Left colon (tissue), 2 donors: ENCODE measurements around the gene MFAP4. TPM values are rescaled to one million over a fixed set of nuclear protein-coding genes. Genes with fewer than 3 reads are reported as not detected.
"Not testable (repeated sequence)": the region's sequence is repeated elsewhere in the genome, so short reads cannot be mapped to it uniquely, and the experiment has no call there.

Experiments
- ATAC-seq: fragments of 200-7000 bp; cut with Tn5 transposase; one replicate; pipeline ENCODE4 v1.9.1; 2020; ENCODE audit warnings: mild to moderate bottlenecking, moderate library complexity
- DNase-seq, 2 donors: peaks; one replicate each; pipeline ENCODE4 v3.0.0-alpha.2; 2020
- intact Hi-C, 2 donors: fragments of 100-400 bp; cut with DNase I in 1 of 2; cut with micrococcal nuclease in 1 of 2; formaldehyde crosslinking; loops; one replicate each; pipeline versions ENCODE4 v1.11.2 to v1.14.0; 2022; cut with DNase I, micrococcal nuclease
- total RNA-seq, 2 donors: library from RNA; stranded (reverse); fragmentation: NEBNext Ultra II Directional; extraction: Animal tissue kit (Norgen Biotek cat#: 25700); gene quantifications; one replicate each; pipeline ENCODE4 v1.2.1, GENCODE V29; 2021
- donor health status: DM: no; HTN: no; CAD: no.
- donor health status: DM: yes; HTN: yes; CAD: no.

MFAP4 gene
- total RNA-seq, 2 donors from 2014 or later, result 12.9 to 68.6 TPM

- ATAC-seq, result no peak
- intact Hi-C loops, result loop anchor here (2.0 to 10.0 kb wide), 3 partner anchors 51 to 401 kb away; partner anchors contain the start of gene RNF112 (in 1 of the 2)
Observed at GRCh38 chr17:19363460-19364035, 23.4 kb downstream of the MFAP4 start.

DNA sequence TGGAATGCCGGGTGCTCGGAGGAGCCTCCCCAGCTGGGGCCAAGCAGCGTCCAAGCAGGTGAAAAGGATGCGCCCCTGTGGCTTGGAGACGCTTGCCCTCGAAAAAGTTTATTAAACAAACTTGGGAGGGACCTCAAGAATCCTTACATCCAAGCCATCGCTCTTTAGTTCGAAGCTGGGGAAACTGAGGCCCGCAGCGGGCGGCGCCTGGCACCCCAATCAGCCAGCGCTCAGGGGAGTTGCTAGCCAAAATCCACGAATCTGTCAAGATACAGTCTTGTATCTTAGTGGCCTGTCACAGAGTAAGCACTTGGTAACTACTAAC lies 23.9 kb downstream of the MFAP4 start:
- ATAC-seq (no peak), DNase-seq (no peak)
- intact Hi-C loops, result loop anchor here (2.0 to 10.0 kb wide), 3 partner anchors 52 to 402 kb away; partner anchors contain the start of gene RNF112 (in 1 of the 2)

More at GRCh38 chr17:19363460-19364035, 23.4 kb downstream of the MFAP4 start:
- no peak for DNase-seq

DNA sequence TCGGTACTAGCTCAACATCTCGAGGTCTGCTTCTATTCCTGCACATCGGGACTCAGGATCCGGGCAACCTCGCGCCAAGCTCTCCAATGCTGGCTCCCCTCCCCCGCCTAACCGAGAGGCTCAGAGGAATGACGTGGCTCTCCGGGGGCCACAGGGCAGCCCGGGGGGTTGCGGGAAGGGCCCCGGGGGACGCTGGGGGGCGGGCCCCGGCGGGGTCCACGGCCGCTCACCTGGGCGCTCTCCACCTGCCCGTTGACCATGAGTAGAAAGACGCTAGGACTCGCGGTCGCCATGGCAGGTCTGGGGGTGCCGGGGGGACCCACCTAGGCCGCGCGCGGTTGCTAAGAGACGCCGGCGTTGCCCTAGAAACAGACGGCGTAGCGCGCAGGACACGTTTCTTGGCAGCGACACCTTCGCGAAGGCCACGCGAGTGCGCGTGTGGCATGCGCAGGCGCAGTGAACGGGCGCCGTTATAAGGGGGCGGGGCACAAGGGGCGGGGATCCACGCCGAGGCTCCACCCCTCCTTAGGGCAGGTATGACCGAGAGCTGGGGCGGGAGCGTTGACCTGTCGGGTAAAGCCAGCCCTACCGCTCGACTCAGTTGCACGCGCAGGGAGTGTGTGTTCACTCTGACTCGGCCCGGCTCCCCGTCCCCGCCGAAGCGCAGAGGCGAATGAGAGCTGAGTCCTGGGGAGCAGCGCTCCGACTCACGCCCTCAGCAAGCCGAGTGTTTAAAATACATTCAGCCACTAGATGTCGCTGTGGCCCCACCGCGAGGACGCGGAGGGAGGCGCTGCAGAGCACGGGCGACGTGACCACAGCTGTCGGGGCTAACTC lies 24.5 kb downstream of the MFAP4 start, which contains the start of gene B9D1:
Gene B9D1, minus strand, starts transcription at position 447 of the 837 bp plus-strand sequence. Its CDS starts 154 bp downstream, at position 293.
- intact Hi-C loops, result loop anchor here (2.0 to 10.0 kb wide), 3 partner anchors 52 to 402 kb away; partner anchors contain the start of gene RNF112 (in 1 of the 2)
- DNase-seq, result peak; percentile 90 to 95
- ATAC-seq, result peak; percentile 94

DNA sequence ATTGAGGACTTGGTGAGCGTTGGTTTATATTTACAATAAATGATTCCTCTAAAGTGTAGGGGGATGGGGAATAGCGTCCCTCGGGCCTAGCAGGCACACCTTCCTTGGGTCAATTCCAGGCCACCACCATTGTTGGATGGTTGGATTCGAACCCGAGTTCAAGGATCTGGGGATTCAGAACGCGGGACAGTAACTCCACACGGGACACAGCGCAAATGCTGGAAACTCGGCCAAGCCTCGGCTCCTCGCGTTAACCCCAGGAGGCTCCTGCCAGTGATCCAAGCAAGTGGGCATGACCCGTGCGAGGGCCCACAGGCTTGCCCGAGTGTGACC lies 25.1 kb downstream of the MFAP4 start:
- intact Hi-C loops, result loop anchor here (2.0 to 10.0 kb wide), 3 partner anchors 53 to 403 kb away; partner anchors contain the start of gene RNF112 (in 1 of the 2)
- DNase-seq (no peak), ATAC-seq (no peak)

DNA sequence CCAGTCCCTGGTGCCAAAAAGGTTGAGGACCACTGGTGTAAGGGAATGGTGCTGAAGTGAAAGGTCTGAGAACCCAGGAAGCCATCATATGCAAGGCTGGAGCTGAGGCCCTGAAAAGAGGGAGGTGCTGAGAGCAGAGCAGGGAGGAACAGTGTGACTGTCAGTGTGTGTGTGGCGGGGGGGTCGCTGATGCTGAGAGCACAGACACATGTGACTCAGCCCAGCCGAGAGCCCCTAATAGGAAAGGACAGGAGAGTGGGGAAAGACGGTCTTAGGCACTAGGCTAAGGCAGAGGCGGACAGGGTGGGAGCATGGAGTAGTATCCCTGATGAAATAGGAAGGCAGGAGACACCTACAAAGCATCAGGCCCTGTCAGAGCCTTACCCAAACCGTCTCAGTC lies 25.7 kb downstream of the MFAP4 start:
- intact Hi-C loops, result loop anchor here (10.0 kb wide), 2 partner anchors 53 to 403 kb away; partner anchors contain the start of gene RNF112 (in 1 of the 2)
- ATAC-seq, result no peak
- DNase-seq, result no peak

DNA sequence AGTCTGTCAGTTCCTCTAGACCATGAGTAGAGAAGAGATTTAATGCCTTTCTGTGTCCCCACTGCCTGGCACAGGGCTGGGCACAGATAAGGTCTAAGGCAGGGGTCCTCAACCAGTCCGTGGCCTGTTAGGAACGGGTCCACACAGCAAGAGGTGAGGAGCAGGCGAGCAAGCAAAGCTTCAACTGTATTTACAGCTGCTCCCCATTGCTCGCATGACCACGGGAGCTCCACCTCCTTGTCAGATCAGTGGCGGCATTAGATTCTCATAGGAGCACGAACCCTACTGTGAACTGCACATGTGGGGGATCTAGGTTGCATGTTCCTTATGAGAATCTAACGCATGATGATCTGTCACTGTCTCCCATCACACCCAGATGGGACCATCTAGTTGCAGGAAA lies 26.2 kb downstream of the MFAP4 start:
- no peak for DNase-seq
- intact Hi-C loops, result loop anchor here (10.0 kb wide), 2 partner anchors 54 to 404 kb away; partner anchors contain the start of gene RNF112 (in 1 of the 2)
- no peak for ATAC-seq

DNA sequence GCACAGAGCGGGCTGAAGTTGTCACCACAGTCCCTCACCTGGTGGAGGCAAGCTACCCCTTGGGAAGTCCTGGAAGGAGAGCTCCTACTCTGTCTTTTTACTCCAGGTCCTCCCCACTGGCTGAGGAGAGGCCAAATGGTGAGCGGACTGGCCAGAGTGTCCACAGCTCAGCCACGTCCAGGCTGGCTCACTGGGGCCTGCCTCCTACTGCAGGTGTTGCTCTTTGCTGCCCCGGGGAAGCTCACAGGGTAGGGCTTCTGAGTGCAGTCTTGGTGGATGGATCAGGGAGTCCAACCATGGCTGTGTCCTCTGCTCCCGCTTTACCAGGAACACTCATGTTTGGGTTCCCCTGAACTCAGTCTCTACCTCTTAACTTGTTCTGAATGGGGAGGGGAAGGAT lies 27.1 kb downstream of the MFAP4 start:
- ATAC-seq (no peak), DNase-seq (no peak)
- intact Hi-C loops, result loop anchor here (10.0 kb wide), 2 partner anchors 55 to 405 kb away; partner anchors contain the start of gene RNF112 (in 1 of the 2)

- intact Hi-C loops, result no loop called here
Observed at GRCh38 chr17:19359151-19359550, 27.8 kb downstream of the MFAP4 start.

GRCh38 chr17:19357761-19358160 lies 29.2 kb downstream of the MFAP4 start:
- DNase-seq (no peak), ATAC-seq (no peak)
- intact Hi-C loops, result no loop called here

More at GRCh38 chr17:19359151-19359550, 27.8 kb downstream of the MFAP4 start:
- ATAC-seq (no peak), DNase-seq (no peak)

- DNase-seq, result no peak
- peak; percentile 62 for ATAC-seq
- intact Hi-C loops, result no loop called here
Observed at GRCh38 chr17:19357351-19357750, 29.6 kb downstream of the MFAP4 start.

DNA sequence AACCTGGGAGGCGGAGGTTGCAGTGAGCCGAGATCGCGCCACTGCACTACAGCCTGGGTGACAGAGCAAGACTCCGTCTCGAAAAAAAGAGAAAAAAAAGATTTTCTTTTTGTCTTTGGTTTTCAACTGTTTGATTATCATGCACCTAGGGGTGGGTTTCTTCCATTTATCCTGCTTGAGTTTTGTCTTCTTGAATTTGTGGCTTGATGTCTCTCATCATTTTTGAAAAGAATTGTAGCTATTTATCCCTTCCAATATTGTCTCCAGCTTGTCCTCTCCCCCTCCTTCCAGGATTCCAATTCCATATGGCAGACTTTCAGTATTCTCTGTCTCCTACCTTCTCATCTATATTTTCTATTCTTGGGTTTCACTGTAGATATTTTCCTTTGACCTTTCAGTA lies 32.2 kb downstream of the MFAP4 start:
- ATAC-seq (no peak), DNase-seq (no peak)
- intact Hi-C loops, result no loop called here

GRCh38 chr17:19353401-19353800 lies 33.6 kb downstream of the MFAP4 start:
- DNase-seq, ATAC-seq, intact Hi-C loops: not testable (repeated sequence)

DNA sequence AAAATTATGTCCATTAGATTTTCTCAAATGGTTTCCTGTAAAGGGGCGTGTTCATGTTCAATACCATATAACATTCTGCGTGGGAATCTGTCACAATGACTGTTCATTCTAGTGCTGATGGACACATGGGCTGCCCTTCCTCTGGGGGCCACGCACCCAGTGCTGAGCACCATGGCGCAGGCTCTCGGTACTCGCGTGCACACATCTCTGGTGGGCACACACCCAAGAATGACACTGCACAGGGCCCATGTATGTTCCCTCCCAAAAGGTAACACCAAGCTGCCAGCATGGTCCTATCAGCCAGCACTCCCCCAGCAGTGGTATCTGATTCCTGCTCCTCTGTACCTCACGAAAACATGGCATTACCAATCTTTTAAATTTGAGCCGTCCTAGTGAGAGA lies 38.2 kb downstream of the MFAP4 start:
- ATAC-seq, result no peak
- intact Hi-C loops, result no loop called here
- DNase-seq, result no peak

DNA sequence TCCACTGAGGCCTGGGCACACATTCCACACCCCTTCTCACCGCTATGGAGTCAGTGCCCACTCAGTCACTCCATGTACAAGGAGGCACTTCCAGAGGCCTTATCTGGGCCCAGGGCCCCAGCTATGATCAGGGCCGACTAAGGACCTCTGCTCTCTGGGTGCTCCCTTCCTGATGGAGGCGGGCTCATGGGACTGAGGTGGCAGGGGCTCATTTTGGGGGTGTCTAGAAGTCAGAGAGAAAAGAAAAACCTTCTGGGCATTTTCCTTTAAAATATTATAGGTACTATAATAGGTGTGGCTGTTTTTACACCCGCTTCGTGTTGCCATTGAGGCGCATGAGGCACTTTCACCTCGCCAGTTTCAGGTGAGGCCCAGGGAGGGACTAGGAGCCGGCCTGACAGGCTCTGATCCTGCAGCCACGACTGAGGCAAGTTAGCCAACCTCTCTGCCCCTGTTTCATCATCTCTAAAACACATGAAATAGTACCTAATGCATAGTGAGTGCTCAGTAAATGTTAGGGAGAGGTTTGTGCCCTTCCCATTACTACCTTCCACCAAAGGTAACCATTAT lies 38.8 kb downstream of the MFAP4 start:
- DNase-seq (peak in 1 of 2 donors; percentile 25), ATAC-seq (peak; percentile 63)
- intact Hi-C loops, result no loop called here

DNA sequence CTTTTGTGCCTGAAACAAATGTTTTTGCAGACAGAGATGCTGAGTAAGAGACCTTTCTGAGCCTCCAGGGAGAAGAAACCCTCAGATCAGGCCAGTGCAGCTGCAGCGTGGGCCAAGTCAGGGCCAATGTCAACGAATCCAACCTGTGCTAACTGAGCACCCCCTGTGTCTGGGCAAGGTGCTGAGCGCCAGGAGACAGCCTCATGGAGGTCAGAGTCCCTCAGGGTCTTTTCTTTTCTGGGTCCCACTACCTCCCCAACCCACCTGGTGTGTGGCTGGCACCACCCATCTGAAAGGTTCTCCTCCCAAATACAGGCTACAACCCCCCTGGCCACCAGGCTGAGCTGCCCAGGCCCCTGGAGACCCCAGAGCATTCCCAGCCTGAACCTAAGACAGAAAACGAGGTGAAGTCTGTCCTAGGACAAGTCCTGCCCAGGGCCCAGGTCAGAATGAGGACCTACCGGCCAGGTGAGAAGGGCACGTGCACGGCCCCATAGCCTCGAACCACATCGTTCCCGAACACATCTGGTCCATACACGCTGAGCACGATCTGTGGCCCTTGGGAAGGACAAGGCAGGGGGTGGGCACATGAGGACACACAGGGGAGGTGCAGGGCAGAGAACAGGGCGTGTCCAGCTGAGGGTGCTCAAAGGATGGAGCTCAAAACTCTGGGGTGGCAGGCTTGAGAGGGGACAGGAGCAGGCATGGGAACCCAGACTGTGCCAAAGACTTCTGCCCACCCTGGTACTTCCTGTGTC lies 39.5 kb downstream of the MFAP4 start:
- DNase-seq, result no peak
- peak; percentile 2 for ATAC-seq
- intact Hi-C loops, result no loop called here

DNA sequence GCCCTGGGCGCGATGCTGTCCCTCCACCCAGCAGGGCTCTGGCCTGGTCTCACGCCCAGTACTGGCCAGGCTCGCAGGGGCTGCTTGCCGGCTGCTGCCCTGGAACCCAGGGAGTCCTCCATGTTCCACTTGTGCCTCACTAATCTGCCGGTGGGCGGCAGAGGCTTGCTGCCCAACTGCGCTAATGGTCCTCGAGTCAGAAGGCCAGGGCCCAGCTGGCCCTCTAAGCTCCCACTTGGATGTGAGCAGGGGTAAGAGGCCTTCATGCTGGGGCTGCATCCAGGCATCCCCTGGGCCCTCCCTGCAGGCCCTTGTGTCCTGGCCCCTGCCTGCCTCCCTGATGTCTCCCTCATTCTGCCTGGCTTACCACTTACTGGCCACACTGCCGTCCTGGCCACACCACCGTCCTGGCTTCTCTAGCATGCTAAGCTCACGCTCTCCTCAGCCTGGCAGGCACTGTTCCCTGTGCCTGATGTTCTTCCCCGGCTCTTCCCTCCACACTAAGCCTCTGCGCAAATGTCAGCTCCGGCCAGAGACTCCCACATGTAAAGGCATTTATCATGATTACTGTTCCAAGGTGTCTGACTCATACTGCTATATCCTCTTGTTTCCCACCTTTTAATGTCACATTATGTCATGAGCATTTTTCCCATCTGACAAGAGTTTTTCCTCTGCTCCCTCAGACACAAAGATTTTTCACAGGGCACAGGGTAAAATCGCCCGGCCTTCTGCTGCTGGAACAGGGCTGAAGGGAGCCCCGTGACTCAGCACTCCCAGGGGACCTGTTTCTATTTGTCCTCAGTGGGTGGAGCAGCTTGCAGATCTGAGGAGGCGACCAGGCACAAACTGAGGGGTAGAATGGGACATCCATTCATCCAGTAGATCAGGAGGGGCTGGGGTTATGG lies 40.4 kb downstream of the MFAP4 start:
- ATAC-seq (peak; percentile 21), DNase-seq (peak in 1 of 2 donors; percentile 26)
- intact Hi-C loops, result no loop called here

GRCh38 chr17:19345486-19346350 lies 41.3 kb downstream of the MFAP4 start:
- ATAC-seq, result no peak
- no peak for DNase-seq
- intact Hi-C loops, result no loop called here
